WTC11 (cell line): Measurements from ENCODE around the gene NECTIN1. TPM values are rescaled to one million over a fixed set of nuclear protein-coding genes. Genes with fewer than 3 reads are reported as not detected.

ENCODE experiments used
- ATAC-seq: fragments of 200-7000 bp; cut with Tn5 transposase; 2 replicates; pipeline ENCODE4 v1.10.0; 2021; ENCODE audit warnings: mild to moderate bottlenecking, moderate library complexity
- CTCF ChIA-PET: fragments of 300-600 bp; sonication (Branson Sonifier 250); formaldehyde crosslinking; loops from one replicate; lab custom pipeline; 2021; ENCODE audit warnings: antibody characterized with exemption; lab: Charles Lee
- POLR2A ChIA-PET: fragments of 350-600 bp; sonication (Branson Sonifier 250); formaldehyde crosslinking; loops from one replicate; lab custom pipeline; 2021; ENCODE audit warnings: antibody characterized with exemption; lab: Charles Lee
- DNase-seq: peaks from one replicate; pipeline ENCODE4 v3.0.0; 2021; ENCODE audit warnings: low spot score
- H3K27ac Mint-ChIP-seq: 2 replicates; pipeline ENCODE4 v1.8.0; 2021; ENCODE audit warnings: mixed read lengths
- H3K27me3 Mint-ChIP-seq: 2 replicates; pipeline ENCODE4 v1.8.0; 2021; ENCODE audit warnings: low read depth, mild to moderate bottlenecking, moderate library complexity, mixed read lengths
- H3K36me3 Mint-ChIP-seq: 2 replicates; pipeline ENCODE4 v1.8.0; 2021; ENCODE audit warnings: mixed read lengths
- H3K4me1 Mint-ChIP-seq: 2 replicates; pipeline ENCODE4 v1.8.0; 2022; ENCODE audit warnings: mixed read lengths
- H3K4me3 Mint-ChIP-seq: 2 replicates; pipeline ENCODE4 v1.8.0; 2021; ENCODE audit warnings: mild to moderate bottlenecking, moderate library complexity, mixed read lengths
- H3K9me3 Mint-ChIP-seq: 2 replicates; pipeline ENCODE4 v1.8.0; 2021; ENCODE audit warnings: mixed read lengths
- AFF4 ChIP-seq: sonication (generic); formaldehyde crosslinking; IDR thresholded peaks from 2 replicates; pipeline ENCODE4 v1.8.1; 2023; ENCODE audit warnings: mild to moderate bottlenecking, missing genetic modification reagents, borderline replicate concordance
- E2F5 ChIP-seq: sonication (generic); formaldehyde crosslinking; IDR thresholded peaks from 2 replicates; pipeline ENCODE4 v1.8.1; 2022; ENCODE audit warnings: mild to moderate bottlenecking, moderate library complexity, missing genetic modification reagents
- EMX1 ChIP-seq: fragments of 250-450 bp; sonication (Bioruptor Pico); IDR thresholded peaks from 2 replicates; pipeline ENCODE4 v1.8.0; 2021; ENCODE audit warnings: mild to moderate bottlenecking
- MAX ChIP-seq: sonication (generic); formaldehyde crosslinking; IDR thresholded peaks from 2 replicates; pipeline ENCODE4 v1.8.0; 2022; ENCODE audit warnings: mild to moderate bottlenecking, missing genetic modification reagents
- MYBL2 ChIP-seq: sonication (generic); formaldehyde crosslinking; IDR thresholded peaks from 2 replicates; pipeline ENCODE4 v1.8.1; 2023; ENCODE audit warnings: mild to moderate bottlenecking, moderate library complexity, missing genetic modification reagents
- PRDM15 ChIP-seq: sonication (generic); formaldehyde crosslinking; IDR thresholded peaks from 2 replicates; pipeline ENCODE4 v1.8.0; 2022; ENCODE audit warnings: missing genetic modification reagents
- PRRX2 ChIP-seq: fragments of 250-450 bp; sonication (Bioruptor Pico); IDR thresholded peaks from 2 replicates; pipeline ENCODE4 v1.8.0; 2021; ENCODE audit warnings: mild to moderate bottlenecking
- RORB ChIP-seq: fragments of 250-450 bp; sonication (Bioruptor Pico); IDR thresholded peaks from 2 replicates; pipeline ENCODE4 v1.9.0; 2021; ENCODE audit warnings: mild to moderate bottlenecking
- SMAD3 ChIP-seq: sonication (generic); formaldehyde crosslinking; IDR thresholded peaks from 2 replicates; pipeline ENCODE4 v1.8.0; 2022; ENCODE audit warnings: missing genetic modification reagents, mild to moderate bottlenecking, borderline replicate concordance
- SOX15 ChIP-seq: fragments of 250-450 bp; sonication (Bioruptor Pico); IDR thresholded peaks from 2 replicates; pipeline ENCODE4 v1.9.0; 2021; ENCODE audit warnings: mild to moderate bottlenecking
- ZNF121 ChIP-seq: sonication (generic); formaldehyde crosslinking; IDR thresholded peaks from 2 replicates; pipeline ENCODE4 v1.8.0; 2023; ENCODE audit warnings: missing genetic modification reagents
- ZNF138 ChIP-seq: sonication (generic); formaldehyde crosslinking; conservative IDR thresholded peaks from 2 replicates; pipeline ENCODE4 v1.8.1; 2022; ENCODE audit warnings: mild to moderate bottlenecking, moderate library complexity, missing genetic modification reagents
- ZNF512 ChIP-seq: sonication (generic); formaldehyde crosslinking; IDR thresholded peaks from 2 replicates; pipeline ENCODE4 v1.8.1; 2022; ENCODE audit warnings: missing genetic modification reagents, borderline replicate concordance
- total RNA-seq: library from RNA; stranded (reverse); gene quantifications from 3 replicates; pipeline ENCODE4 v1.2.3, GENCODE V29; 2021

Gene NECTIN1
- total RNA-seq, 1 experiment from 2014 or later = 86.2 TPM

- no peak for TF ChIP-seq AFF4 (CRISPR knock-in tag)
- no peak for TF ChIP-seq RORB
Observed at GRCh38 chr11:119723952-119724325, 5.1 kb downstream of the NECTIN1 start (continued).

- no peak for ATAC-seq
- Mint-ChIP-seq H3K27ac (peak overlapping the region; percentile 80; the same call in 1 of the 2 replicates), H3K4me3 (no peak overlapping the region), H3K27me3 (no peaks in the 10 kb centered on the region), H3K9me3 (no peaks in the 10 kb centered on the region), H3K36me3 (peaks cover 3% of the 10 kb centered on the region; the same call in 1 of the 2 replicates), H3K4me1 (peaks cover 74% of the 10 kb centered on the region)
- ChIA-PET POLR2A (interaction anchor here (0.6 to 0.8 kb wide), 2 partner anchors 21 to 284 kb away, joined by 3 read pairs; no protein-coding TSS in a partner anchor), CTCF (interaction anchor here (0.7 to 4.9 kb wide), 8 partner anchors 14 to 356 kb away, joined by 3 to 66 read pairs (median 5); no protein-coding TSS in a partner anchor)
- no peak for TF ChIP-seq MYBL2 (CRISPR knock-in tag)
- no peak for TF ChIP-seq PRDM15 (CRISPR knock-in tag)
- no peak for TF ChIP-seq MAX (CRISPR knock-in tag)
- no peak for TF ChIP-seq ZNF121 (CRISPR knock-in tag)
- TF ChIP-seq SOX15 (CRISPR knock-in tag) = no peak
- TF ChIP-seq ZNF512 (CRISPR knock-in tag) = no peak
- no peak for TF ChIP-seq PRRX2
- TF ChIP-seq ZNF138 (CRISPR knock-in tag) = no peak
- no peak for TF ChIP-seq E2F5 (CRISPR knock-in tag)
- TF ChIP-seq EMX1 (CRISPR knock-in tag) = no peak
- TF ChIP-seq SMAD3 (CRISPR knock-in tag) = no peak
- DNase-seq = no peak
Observed at GRCh38 chr11:119723243-119723951, 5.6 kb downstream of the NECTIN1 start.
